Vagina (tissue), 2 donors: ENCODE data around the gene CHAF1A. TPM values are rescaled to one million over a fixed set of nuclear protein-coding genes. Genes with fewer than 3 reads are reported as not detected.

Experiments used
- DNase-seq, 2 donors: peaks; one replicate each; pipeline ENCODE4 v3.0.0-alpha.2; 2017; ENCODE audit errors: extremely low spot score in 2 of 2
- H3K27ac ChIP-seq: fragments of 200-600 bp; sonication (generic); one replicate; pipeline ENCODE4 v1.5.1; 2019
- H3K27me3 ChIP-seq: fragments of 200-600 bp; sonication (generic); one replicate; pipeline ENCODE4 v1.5.1; 2019
- H3K36me3 ChIP-seq, 2 donors: fragments of 200-600 bp; sonication (generic); one replicate each; pipeline ENCODE4 v1.5.1; 2017 to 2019
- H3K4me1 ChIP-seq: fragments of 200-600 bp; sonication (generic); one replicate; pipeline ENCODE4 v1.5.1; 2019
- H3K4me3 ChIP-seq, 2 donors: fragments of 200-600 bp; sonication (generic); 1 replicate in 1 of 2; 2 replicates in 1 of 2; pipeline ENCODE4 v1.5.1; 2016 to 2019
- H3K9me3 ChIP-seq: fragments of 200-600 bp; sonication (generic); one replicate; pipeline ENCODE4 v1.5.1; 2019
- POLR2A ChIP-seq, 2 donors: fragments of 450-650 bp; IDR thresholded peaks; one replicate each; pipeline ENCODE4 v1.6.1; 2017; ENCODE audit warnings: antibody characterized with exemption in 2 of 2, mild to moderate bottlenecking in 2 of 2, moderate library complexity in 2 of 2
- POLR2AphosphoS5 ChIP-seq, 2 donors: sonication (generic); formaldehyde crosslinking; IDR thresholded peaks; one replicate each; pipeline ENCODE4 v1.9.0; 2017; ENCODE audit warnings: antibody characterized with exemption in 2 of 2, mild to moderate bottlenecking in 2 of 2, low read depth in 1 of 2; ENCODE audit not compliant: insufficient read depth in 1 of 2
- intact Hi-C: fragments of 100-400 bp; cut with DNase I; formaldehyde crosslinking; loops from one replicate; pipeline ENCODE4 v1.15.1; 2023
- total RNA-seq: library from RNA; depleted of rRNA; stranded (reverse); fragments of >200 nt; gene quantifications from one replicate; pipeline ENCODE4 v1.2.3, GENCODE V29; 2016
- TF ChIP-seq, protein P1 (sequence below), 3 experiments: fragments of 450-650 bp in 2 of 3; fragments of 200-600 bp in 1 of 3; sonication (generic) in 1 of 3; IDR thresholded peaks; one replicate each; pipeline ENCODE4 v1.5.1; 2017 to 2019; ENCODE audit warnings: antibody characterized with exemption in 3 of 3, mild to moderate bottlenecking in 2 of 3, moderate library complexity in 2 of 3

The CHAF1A gene
- total RNA-seq, 1 donor from 2014 or later, result 21.4 TPM

DNA sequence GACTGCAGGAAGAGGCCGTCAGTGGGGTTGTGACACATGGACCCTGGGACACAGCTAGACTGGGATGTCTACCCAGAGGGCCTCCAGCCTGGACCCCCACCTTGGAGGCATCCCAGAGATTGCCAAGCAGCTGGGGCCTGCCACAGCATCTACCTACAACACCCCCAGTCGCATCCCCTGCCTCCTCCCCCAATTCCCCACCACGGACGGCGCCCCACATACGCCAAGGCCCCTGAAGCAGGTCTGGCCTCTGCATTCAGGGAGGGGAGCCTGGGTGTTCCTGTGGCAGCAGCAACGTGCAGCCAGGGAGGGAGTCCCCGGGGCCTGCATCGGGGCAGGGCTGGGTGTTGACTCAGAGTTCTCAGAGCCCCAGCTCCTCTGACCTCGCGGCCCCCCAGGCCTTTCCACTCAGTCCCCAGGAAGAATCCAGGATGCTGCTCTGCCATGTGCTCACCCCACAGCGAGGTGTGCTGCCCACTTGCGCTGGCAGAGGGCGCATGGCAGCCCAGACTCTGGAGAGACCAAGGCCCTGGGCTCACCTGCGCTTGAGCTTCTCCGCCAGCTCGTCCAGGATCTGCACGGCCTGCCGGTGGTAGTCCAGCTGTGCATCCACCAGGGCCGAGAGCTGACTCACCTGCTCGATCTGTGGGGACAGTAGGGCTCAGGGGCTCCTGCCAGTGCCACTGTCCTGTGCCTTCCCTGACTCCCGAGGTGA lies 39.5 kb upstream of the CHAF1A start:
- H3K27ac ChIP-seq, result no peak overlapping the region
- intact Hi-C loops, result no loop called here
- H3K27me3 ChIP-seq, result no peaks in the 10 kb centered on the region
- peaks cover 0 to 61% of the 10 kb centered on the region in 2 donors for H3K36me3 ChIP-seq
- H3K9me3 ChIP-seq, result no peaks in the 10 kb centered on the region
- DNase-seq, result no peak
- no peak overlapping the region for H3K4me3 ChIP-seq
- TF ChIP-seq, protein P1, sequence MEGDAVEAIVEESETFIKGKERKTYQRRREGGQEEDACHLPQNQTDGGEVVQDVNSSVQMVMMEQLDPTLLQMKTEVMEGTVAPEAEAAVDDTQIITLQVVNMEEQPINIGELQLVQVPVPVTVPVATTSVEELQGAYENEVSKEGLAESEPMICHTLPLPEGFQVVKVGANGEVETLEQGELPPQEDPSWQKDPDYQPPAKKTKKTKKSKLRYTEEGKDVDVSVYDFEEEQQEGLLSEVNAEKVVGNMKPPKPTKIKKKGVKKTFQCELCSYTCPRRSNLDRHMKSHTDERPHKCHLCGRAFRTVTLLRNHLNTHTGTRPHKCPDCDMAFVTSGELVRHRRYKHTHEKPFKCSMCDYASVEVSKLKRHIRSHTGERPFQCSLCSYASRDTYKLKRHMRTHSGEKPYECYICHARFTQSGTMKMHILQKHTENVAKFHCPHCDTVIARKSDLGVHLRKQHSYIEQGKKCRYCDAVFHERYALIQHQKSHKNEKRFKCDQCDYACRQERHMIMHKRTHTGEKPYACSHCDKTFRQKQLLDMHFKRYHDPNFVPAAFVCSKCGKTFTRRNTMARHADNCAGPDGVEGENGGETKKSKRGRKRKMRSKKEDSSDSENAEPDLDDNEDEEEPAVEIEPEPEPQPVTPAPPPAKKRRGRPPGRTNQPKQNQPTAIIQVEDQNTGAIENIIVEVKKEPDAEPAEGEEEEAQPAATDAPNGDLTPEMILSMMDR (IDR thresholded peaks at IDR 0.05), result no peak
- TF ChIP-seq POLR2A (IDR thresholded peaks at IDR 0.05), result no peak
- no peak for TF ChIP-seq POLR2AphosphoS5 (IDR thresholded peaks at IDR 0.05; ENCODE audit: insufficient read depth in 1 of 2, low read depth in 1 of 2)
- peaks cover 11% of the 10 kb centered on the region for H3K4me1 ChIP-seq

DNA sequence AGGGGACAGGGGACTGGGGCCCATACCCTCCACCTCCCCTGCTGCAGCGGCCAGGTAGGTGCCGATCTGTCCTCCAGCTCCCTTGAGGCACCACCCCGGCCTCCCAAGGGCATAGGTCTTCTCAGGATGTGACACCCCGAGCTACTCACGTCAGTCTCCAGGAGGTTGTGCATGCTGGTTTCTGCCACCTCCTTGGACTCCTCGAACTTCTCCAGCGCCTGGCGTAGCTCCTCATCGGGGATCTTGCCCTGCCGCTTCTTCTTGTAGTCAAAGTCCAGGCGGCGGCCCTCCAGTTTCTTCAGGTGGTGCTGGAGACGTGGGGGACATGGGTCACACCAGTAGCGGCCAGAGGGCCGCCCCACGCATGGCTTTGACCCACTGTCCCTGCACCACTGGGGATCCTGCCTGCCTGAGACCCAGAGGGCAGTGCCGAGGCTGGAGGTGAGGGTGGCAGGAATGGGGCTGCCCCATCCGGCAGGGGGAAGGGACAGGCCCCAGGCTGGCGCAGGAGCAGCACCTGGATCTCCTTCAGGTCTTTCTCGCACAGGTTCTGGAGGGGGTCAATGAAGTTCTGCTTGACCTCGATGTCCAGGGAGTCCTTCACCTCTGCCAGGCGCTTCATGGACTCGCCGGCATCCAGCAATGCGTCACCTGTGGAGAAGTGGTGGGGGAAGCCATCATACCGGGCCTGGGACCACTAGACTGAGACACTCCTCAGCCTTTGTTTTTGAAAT lies 38.7 kb upstream of the CHAF1A start:
- intact Hi-C loops, result no loop called here

DNA sequence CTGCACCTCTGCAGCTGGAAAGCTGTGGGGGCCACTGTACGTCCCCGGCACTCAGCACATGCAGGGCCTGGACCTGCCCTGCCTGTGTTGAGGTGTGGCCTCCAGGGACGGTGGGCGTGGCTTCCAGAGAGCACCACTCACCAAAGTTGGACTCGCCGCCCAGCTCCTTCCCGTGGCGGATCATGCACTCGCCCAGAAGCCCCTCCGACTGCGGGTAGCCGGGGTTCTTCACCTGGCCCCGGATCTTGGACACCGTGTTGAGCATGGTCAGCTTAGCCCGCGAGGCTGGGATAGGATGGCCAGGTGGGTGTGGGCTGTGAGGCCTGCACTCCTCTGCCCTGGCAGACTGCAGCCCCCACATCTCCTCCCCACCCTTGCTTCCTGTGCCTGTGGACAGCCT lies 37.1 kb upstream of the CHAF1A start:
- no peaks in the 10 kb centered on the region for H3K27me3 ChIP-seq
- H3K27ac ChIP-seq, result no peak overlapping the region
- H3K36me3 ChIP-seq, result peaks cover 0 to 54% of the 10 kb centered on the region in 2 donors
- H3K4me1 ChIP-seq, result peaks cover 35% of the 10 kb centered on the region
- DNase-seq, result no peak
- H3K9me3 ChIP-seq, result no peaks in the 10 kb centered on the region
- intact Hi-C loops, result no loop called here
- no peak for TF ChIP-seq POLR2AphosphoS5 (IDR thresholded peaks at IDR 0.05; ENCODE audit: insufficient read depth in 1 of 2, low read depth in 1 of 2)
- TF ChIP-seq, protein P1 (IDR thresholded peaks at IDR 0.05), result no peak
- no peak for TF ChIP-seq POLR2A (IDR thresholded peaks at IDR 0.05)
- no peak overlapping the region for H3K4me3 ChIP-seq

More for the DNA sequence above, 38.7 kb upstream of the CHAF1A start:
- Histone ChIP-seq H3K4me1 (peaks cover 18% of the 10 kb centered on the region), H3K36me3 (peaks cover 0 to 61% of the 10 kb centered on the region in 2 donors), H3K9me3 (no peaks in the 10 kb centered on the region), H3K4me3 (no peak overlapping the region), H3K27me3 (no peaks in the 10 kb centered on the region), H3K27ac (no peak overlapping the region)
- TF ChIP-seq POLR2A (IDR thresholded peaks at IDR 0.05) (no peak), POLR2AphosphoS5 (IDR thresholded peaks at IDR 0.05; ENCODE audit: insufficient read depth in 1 of 2, low read depth in 1 of 2) (no peak)
- TF ChIP-seq, protein P1 (IDR thresholded peaks at IDR 0.05), result no peak
- no peak for DNase-seq

DNA sequence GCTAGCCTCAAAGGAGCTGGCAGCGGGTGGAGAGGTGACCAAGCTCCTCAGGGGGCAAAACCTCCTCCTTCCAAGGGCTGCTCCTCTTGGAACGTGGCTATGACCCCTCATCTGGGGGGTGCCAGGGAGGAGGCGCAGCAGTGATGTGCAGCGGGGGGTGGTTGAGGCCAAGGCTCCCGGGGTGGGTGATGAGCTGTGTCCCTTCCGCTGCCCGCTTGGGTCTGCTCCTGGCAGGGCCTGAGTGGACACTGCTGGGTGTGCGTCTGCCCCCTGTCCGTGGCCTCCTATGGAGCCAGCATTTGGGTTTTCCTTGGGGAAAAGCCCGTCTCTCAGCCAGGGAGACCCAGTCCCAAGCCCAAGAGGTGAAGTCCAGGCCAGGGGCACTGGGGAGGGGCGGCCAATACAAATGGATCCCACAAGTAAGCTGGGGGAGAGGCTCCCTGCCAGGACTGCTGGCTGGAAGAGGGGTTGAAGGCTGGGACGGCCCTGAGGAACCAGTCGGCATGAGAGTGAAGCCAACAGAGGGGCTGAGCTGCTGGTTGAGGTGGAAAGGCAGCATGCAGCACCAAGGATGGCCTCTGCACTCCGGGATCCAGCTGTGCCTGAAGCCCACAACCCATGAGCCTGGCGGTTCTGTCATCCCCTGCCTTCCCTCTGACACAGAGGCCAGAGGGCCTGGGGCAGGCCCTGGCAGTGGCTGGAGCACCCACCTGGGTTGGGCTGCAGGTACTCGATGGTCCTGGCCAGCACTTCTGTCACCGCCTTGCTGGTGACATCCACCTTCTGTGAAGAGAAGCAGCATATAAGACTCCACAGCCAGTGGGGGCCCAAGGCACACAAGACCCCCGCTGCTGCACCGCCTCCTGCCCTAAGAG lies 36.4 kb upstream of the CHAF1A start:
- H3K4me1 ChIP-seq, result peaks cover 41% of the 10 kb centered on the region
- no peak for DNase-seq
- H3K27me3 ChIP-seq, result no peaks in the 10 kb centered on the region
- H3K9me3 ChIP-seq, result no peaks in the 10 kb centered on the region
- intact Hi-C loops, result no loop called here
- H3K27ac ChIP-seq, result no peak overlapping the region
- TF ChIP-seq POLR2A (IDR thresholded peaks at IDR 0.05), result no peak
- TF ChIP-seq POLR2AphosphoS5 (IDR thresholded peaks at IDR 0.05; ENCODE audit: insufficient read depth in 1 of 2, low read depth in 1 of 2), result no peak
- TF ChIP-seq, protein P1 (IDR thresholded peaks at IDR 0.05), result no peak
- H3K36me3 ChIP-seq, result peaks cover 0 to 48% of the 10 kb centered on the region in 2 donors
- H3K4me3 ChIP-seq, result no peak overlapping the region
